HepG2 (cell line): ENCODE data around the gene CD302. TPM values are rescaled to one million over a fixed set of nuclear protein-coding genes. Genes with fewer than 3 reads are reported as not detected.

ENCODE experiments used
- ATAC-seq: fragments of 200-7000 bp; cut with Tn5 transposase; 3 replicates; pipeline ENCODE4 v1.9.1; 2020; ENCODE audit warnings: mild to moderate bottlenecking, moderate library complexity
- BruUV-seq: library from RNA; stranded (reverse); fragments of 400-500 nt; replicated peaks from 2 replicates; lab custom pipeline; 2021; lab: Mats Ljungman, UMichigan
- CTCF ChIA-PET: fragments of 300-600 bp; formaldehyde crosslinking; extraction: SDS; loops from one replicate; lab custom pipeline; 2021; ENCODE audit warnings: low total read pairs, inconsistent platforms, low intra/inter-chr PET ratio; lab: Yijun Ruan, JAX
- POLR2A ChIA-PET: fragments of 350-600 bp; sonication (Branson Sonifier 250); formaldehyde crosslinking; loops from one replicate; lab custom pipeline; 2020; ENCODE audit warnings: antibody characterized with exemption, inconsistent platforms; lab: Yijun Ruan, JAX
- DNase-seq: peaks from one replicate; pipeline ENCODE4 v3.0.0-alpha.2; 2015; ENCODE audit warnings: low spot score
- FAIRE-seq: peaks from 3 replicates; lab custom pipeline; 2011; peaks lifted over from hg19 to GRCh38; lab: Jason Lieb, UNC
- H2AFZ ChIP-seq: one replicate; pipeline ENCODE4 v1.6.1; 2011; ENCODE audit warnings: low read length, inconsistent platforms
- H3K27ac ChIP-seq: fragments of 300-600 bp; 3 replicates; pipeline ENCODE4 v1.8.0; 2011; ENCODE audit warnings: mixed run types, mild to moderate bottlenecking, mixed read lengths, low read length, inconsistent platforms; ENCODE audit not compliant: insufficient read depth; ENCODE audit errors: extremely low read length
- H3K27me3 ChIP-seq, 2 experiments: fragments of 200-600 bp in 1 of 2; 2 replicates in 1 of 2; 3 replicates in 1 of 2; pipeline versions ENCODE4 v1.6.0 to v1.8.0; 2011; ENCODE audit warnings: low read length in 2 of 2, mild to moderate bottlenecking in 2 of 2, moderate library complexity in 2 of 2, inconsistent platforms in 1 of 2; ENCODE audit not compliant: insufficient read depth in 2 of 2, control insufficient read depth in 1 of 2
- H3K36me3 ChIP-seq, 2 experiments: fragments of 200-600 bp in 1 of 2; replicated peaks in 1 of 2; 2 replicates in 1 of 2; 3 replicates in 1 of 2; pipeline versions ENCODE4 v1.5.1 to v1.8.0; 2011; ENCODE audit warnings: low read length in 2 of 2, inconsistent platforms in 1 of 2; ENCODE audit not compliant: insufficient read depth in 2 of 2, control insufficient read depth in 1 of 2
- H3K4me1 ChIP-seq: 2 replicates; pipeline ENCODE4 v1.5.1; 2012; ENCODE audit warnings: low read length, inconsistent platforms; ENCODE audit not compliant: insufficient read depth
- H3K4me2 ChIP-seq: 2 replicates; pipeline ENCODE4 v1.6.0; 2011; ENCODE audit warnings: low read depth, low read length, inconsistent platforms
- H3K4me3 ChIP-seq, 3 experiments: fragments of 200-600 bp in 1 of 3; sonication (generic), shearing (Covaris generic) in 1 of 3; replicated peaks in 1 of 3; 2 replicates each; pipeline ENCODE4 v1.5.1; 2011 to 2016; ENCODE audit warnings: low read length in 3 of 3, inconsistent platforms in 2 of 3, low read depth in 2 of 3, mild to moderate bottlenecking in 2 of 3, control low read depth in 1 of 3, mixed read lengths in 1 of 3; ENCODE audit not compliant: insufficient read depth in 1 of 3
- H3K79me2 ChIP-seq: one replicate; pipeline ENCODE4 v1.6.1; 2011; ENCODE audit warnings: low read length, inconsistent platforms; ENCODE audit not compliant: insufficient read depth
- H3K9ac ChIP-seq: 2 replicates; pipeline ENCODE4 v1.6.0; 2011; ENCODE audit warnings: mild to moderate bottlenecking, low read depth, low read length, inconsistent platforms; ENCODE audit not compliant: insufficient read depth
- H3K9me3 ChIP-seq: 2 replicates; pipeline ENCODE4 v1.5.1; 2012; ENCODE audit warnings: mild to moderate bottlenecking, low read length
- H4K20me1 ChIP-seq: 2 replicates; pipeline ENCODE4 v1.6.0; 2011; ENCODE audit warnings: inconsistent platforms, mild to moderate bottlenecking, low read length, moderate library complexity; ENCODE audit not compliant: insufficient read depth
- ATRX ChIP-seq: sonication (generic); formaldehyde crosslinking; IDR thresholded peaks from 2 replicates; pipeline ENCODE4 v1.4.0; 2020; ENCODE audit warnings: missing genetic modification reagents, borderline replicate concordance
- CBX5 ChIP-seq: sonication (generic); formaldehyde crosslinking; IDR thresholded peaks from 2 replicates; pipeline ENCODE4 v1.4.0; 2020; ENCODE audit warnings: missing genetic modification reagents, borderline replicate concordance
- KLF16 ChIP-seq, 2 experiments: sonication (generic) in 1 of 2; formaldehyde crosslinking in 1 of 2; IDR thresholded peaks; 2 replicates each; pipeline versions ENCODE4 v1.6.1 to v1.8.0; 2016 to 2023; ENCODE audit warnings: missing genetic modification reagents in 2 of 2, missing compliant biosample characterization in 1 of 2
- KMT2B ChIP-seq: IDR thresholded peaks from 2 replicates; pipeline ENCODE4 v1.6.1; 2016; ENCODE audit warnings: missing genetic modification reagents, missing compliant biosample characterization
- LCORL ChIP-seq, 2 experiments: fragments of 450-650 bp in 1 of 2; sonication (generic) in 1 of 2; formaldehyde crosslinking in 1 of 2; IDR thresholded peaks; 2 replicates each; pipeline versions ENCODE4 v1.5.0 to v1.6.1; 2017 to 2020; ENCODE audit warnings: antibody characterized with exemption in 1 of 2, missing genetic modification reagents in 1 of 2
- MAFK ChIP-seq, 2 experiments: IDR thresholded peaks in 1 of 2; conservative IDR thresholded peaks in 1 of 2; 2 replicates each; pipeline ENCODE4 v1.6.1; 2011; ENCODE audit warnings: improper control_type of control experiment in 2 of 2, low read length in 2 of 2
- NR1H2 ChIP-seq: sonication (generic); formaldehyde crosslinking; IDR thresholded peaks from 2 replicates; pipeline ENCODE4 v1.8.1; 2022; ENCODE audit warnings: low read depth, missing genetic modification reagents, borderline replicate concordance
- TEAD3 ChIP-seq: optimal IDR thresholded peaks from 2 replicates; pipeline ENCODE3; 2016; ENCODE audit warnings: borderline replicate concordance
- TMF1 ChIP-seq: sonication (generic); formaldehyde crosslinking; IDR thresholded peaks from 2 replicates; pipeline ENCODE4 v1.8.1; 2022; ENCODE audit warnings: low read depth, missing genetic modification reagents
- ZNF296 ChIP-seq: sonication (generic); formaldehyde crosslinking; conservative IDR thresholded peaks from 2 replicates; pipeline ENCODE4 v1.5.0; 2020; ENCODE audit warnings: mild to moderate bottlenecking, missing genetic modification reagents
- ZNF33B ChIP-seq: sonication (generic); formaldehyde crosslinking; IDR thresholded peaks from 2 replicates; pipeline ENCODE4 v1.5.1; 2020; ENCODE audit warnings: mild to moderate bottlenecking, missing genetic modification reagents
- ZNF550 ChIP-seq: sonication (generic); formaldehyde crosslinking; IDR thresholded peaks from 2 replicates; pipeline ENCODE4 v1.4.0; 2020; ENCODE audit warnings: mild to moderate bottlenecking, missing genetic modification reagents, borderline replicate concordance
- WGBS: methylation state at CpG from one replicate; pipeline ENCODE4 v1.1.6; 2017; ENCODE audit warnings: low lambda C conversion rate; 5-methylcytosine and 5-hydroxymethylcytosine counted together
- in situ Hi-C: cut with HindIII; loops from 2 replicates; pipeline ENCODE4 v1.10.0; 2017; ENCODE audit warnings: low pct_unique_long_range_greater_than_20kb; ENCODE audit not compliant: extremely low pct_ligation_motif_present
- intact Hi-C: fragments of 100-400 bp; cut with micrococcal nuclease; formaldehyde crosslinking; loops from one replicate; pipeline ENCODE4 v1.10.0; 2022; ENCODE audit not compliant: unreplicated experiment
- polyA plus RNA-seq, 8 experiments: library from polyadenylated mRNA; depleted of rRNA in 3 of 8; stranded (reverse) in 7 of 8; unstranded in 1 of 8; fragments of >200 nt; fragmentation: Illumina TruSeq in 4 of 8; extraction: Trizol in 4 of 8; gene quantifications; 2 replicates each; pipeline versions ENCODE4 v1.2.1 to v1.2.3, GENCODE V29; 2011 to 2016; ENCODE audit warnings: low read depth in 4 of 8, missing spikeins in 1 of 8, mixed read lengths in 1 of 8; ENCODE audit not compliant: insufficient read depth in 1 of 8
- total RNA-seq, 5 experiments: library from RNA; depleted of rRNA; stranded (reverse); fragments of >200 nt; fragmentation: Illumina TruSeq; extraction: Trizol; gene quantifications; 2 replicates each; pipeline ENCODE4 v1.2.3, GENCODE V29; 2016; ENCODE audit warnings: low read depth in 1 of 5
- TF ChIP-seq, protein P1 (sequence below): sonication (generic); formaldehyde crosslinking; IDR thresholded peaks from 2 replicates; pipeline ENCODE4 v1.4.0; 2020; ENCODE audit warnings: missing genetic modification reagents

The CD302 gene
- total and polyA plus RNA-seq, 2 of the 13 experiments (the other 11 are each of a cell fraction or from before 2014, with no cell fraction given), result 8.0 to 15.6 TPM

DNA sequence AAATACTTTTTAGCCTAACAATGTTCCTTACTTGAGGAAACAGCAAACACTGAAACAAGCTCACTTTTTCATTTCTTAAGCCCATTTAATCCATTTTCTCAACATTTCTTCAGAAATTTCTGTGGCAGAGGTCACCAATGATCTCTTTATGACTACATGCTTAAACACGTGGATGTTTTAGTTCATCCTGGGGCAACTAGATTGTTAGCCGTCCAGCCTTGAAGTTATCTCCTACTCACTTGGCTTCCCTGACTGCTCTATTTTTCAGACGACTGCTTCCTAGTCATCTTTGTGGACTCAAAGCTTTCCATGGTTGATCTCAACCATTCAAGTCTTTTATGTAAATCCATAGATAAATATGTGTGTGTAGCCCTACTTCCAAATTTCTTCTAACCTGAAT is 24.1 kb downstream of the CD302 start:
- CTCF ChIA-PET, result no interaction called here
- BruUV-seq, result no TSS peak

More for the DNA sequence above, 24.1 kb downstream of the CD302 start:
- no peaks in the 10 kb centered on the region for H3K27me3 ChIP-seq
- POLR2A ChIA-PET, result no interaction called here
- no peaks in the 10 kb centered on the region for H4K20me1 ChIP-seq
- no peaks in the 10 kb centered on the region for H3K36me3 ChIP-seq
- no peak for FAIRE-seq
- no peaks in the 10 kb centered on the region for H3K79me2 ChIP-seq
- WGBS, result 91% methylated on average over 3 of the region's 3 CpGs
- no peaks in the 10 kb centered on the region for H3K9me3 ChIP-seq
- H3K4me3 ChIP-seq, result no peak overlapping the region
- ATAC-seq, result no peak
- H3K4me1 ChIP-seq, result no peaks in the 10 kb centered on the region
- no peak overlapping the region for H3K4me2 ChIP-seq
- intact Hi-C loops, result no loop called here
- no peak overlapping the region for H3K9ac ChIP-seq
- no peak for TF ChIP-seq KMT2B (CRISPR knock-in tag)
- TF ChIP-seq CBX5 (CRISPR knock-in tag), result no peak
- TF ChIP-seq MAFK (conservative IDR thresholded peaks at IDR 0.05 in 1 of 2, IDR thresholded peaks at IDR 0.05 in 1 of 2; ENCODE audit: low read length in 2 of 2), result no peak
- TF ChIP-seq ZNF296 (CRISPR knock-in tag), result no peak
- no peak for TF ChIP-seq ATRX (CRISPR knock-in tag)
- TF ChIP-seq TMF1 (CRISPR knock-in tag), result no peak
- no peak for TF ChIP-seq ZNF550 (CRISPR knock-in tag)
- TF ChIP-seq ZNF33B (CRISPR knock-in tag), result no peak
- TF ChIP-seq NR1H2 (CRISPR knock-in tag), result no peak
- TF ChIP-seq, protein P1, sequence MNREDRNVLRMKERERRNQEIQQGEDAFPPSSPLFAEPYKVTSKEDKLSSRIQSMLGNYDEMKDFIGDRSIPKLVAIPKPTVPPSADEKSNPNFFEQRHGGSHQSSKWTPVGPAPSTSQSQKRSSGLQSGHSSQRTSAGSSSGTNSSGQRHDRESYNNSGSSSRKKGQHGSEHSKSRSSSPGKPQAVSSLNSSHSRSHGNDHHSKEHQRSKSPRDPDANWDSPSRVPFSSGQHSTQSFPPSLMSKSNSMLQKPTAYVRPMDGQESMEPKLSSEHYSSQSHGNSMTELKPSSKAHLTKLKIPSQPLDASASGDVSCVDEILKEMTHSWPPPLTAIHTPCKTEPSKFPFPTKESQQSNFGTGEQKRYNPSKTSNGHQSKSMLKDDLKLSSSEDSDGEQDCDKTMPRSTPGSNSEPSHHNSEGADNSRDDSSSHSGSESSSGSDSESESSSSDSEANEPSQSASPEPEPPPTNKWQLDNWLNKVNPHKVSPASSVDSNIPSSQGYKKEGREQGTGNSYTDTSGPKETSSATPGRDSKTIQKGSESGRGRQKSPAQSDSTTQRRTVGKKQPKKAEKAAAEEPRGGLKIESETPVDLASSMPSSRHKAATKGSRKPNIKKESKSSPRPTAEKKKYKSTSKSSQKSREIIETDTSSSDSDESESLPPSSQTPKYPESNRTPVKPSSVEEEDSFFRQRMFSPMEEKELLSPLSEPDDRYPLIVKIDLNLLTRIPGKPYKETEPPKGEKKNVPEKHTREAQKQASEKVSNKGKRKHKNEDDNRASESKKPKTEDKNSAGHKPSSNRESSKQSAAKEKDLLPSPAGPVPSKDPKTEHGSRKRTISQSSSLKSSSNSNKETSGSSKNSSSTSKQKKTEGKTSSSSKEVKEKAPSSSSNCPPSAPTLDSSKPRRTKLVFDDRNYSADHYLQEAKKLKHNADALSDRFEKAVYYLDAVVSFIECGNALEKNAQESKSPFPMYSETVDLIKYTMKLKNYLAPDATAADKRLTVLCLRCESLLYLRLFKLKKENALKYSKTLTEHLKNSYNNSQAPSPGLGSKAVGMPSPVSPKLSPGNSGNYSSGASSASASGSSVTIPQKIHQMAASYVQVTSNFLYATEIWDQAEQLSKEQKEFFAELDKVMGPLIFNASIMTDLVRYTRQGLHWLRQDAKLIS, result no peak
- TF ChIP-seq LCORL (IDR thresholded peaks at IDR 0.05), result no peak
- no peak for TF ChIP-seq LCORL (CRISPR knock-in tag; IDR thresholded peaks at IDR 0.05)
- no peak for TF ChIP-seq TEAD3
- no peak for TF ChIP-seq KLF16 (CRISPR knock-in tag; IDR thresholded peaks at IDR 0.05)
- H3K27ac ChIP-seq, result no peak overlapping the region
- no peak overlapping the region for H2AFZ ChIP-seq
- in situ Hi-C loops, result no loop called here
- DNase-seq, result no peak
